ENCODE data around the gene ZNF415. TPM values are rescaled to one million over a fixed set of nuclear protein-coding genes. Genes with fewer than 3 reads are reported as not detected.
"Not testable (repeated sequence)": the region's sequence is repeated elsewhere in the genome, so short reads cannot be mapped to it uniquely, and the experiment has no call there.

The ZNF415 gene
- total RNA-seq, 1 donor from 2014 or later = 12.7 TPM

DNA sequence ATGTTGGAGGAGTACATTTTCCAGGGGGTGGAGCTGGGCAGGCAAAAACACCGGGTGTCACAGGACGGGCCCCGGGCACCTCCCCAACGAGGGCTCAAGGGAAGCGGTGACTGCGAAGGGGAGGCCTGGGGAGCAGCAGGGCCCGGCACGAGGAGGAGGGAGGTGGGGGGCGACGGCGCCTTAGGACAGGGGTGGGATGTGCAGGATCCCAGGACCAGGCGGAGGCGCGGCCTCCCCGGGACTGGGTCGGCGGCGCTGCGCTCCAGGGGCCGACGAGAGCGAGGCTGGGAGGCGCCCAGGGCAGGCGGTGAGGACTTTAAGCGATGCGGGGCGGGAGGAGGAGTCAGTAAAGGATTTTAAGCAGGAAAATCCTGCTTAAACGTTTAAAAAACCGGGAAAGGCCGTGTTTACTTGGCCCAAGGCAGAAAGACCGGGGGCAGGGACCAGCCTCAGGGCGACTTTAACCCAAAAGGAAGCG is 29.9 kb downstream of the ZNF415 start:
- no peak for DNase-seq (ENCODE audit: low spot score)

DNA sequence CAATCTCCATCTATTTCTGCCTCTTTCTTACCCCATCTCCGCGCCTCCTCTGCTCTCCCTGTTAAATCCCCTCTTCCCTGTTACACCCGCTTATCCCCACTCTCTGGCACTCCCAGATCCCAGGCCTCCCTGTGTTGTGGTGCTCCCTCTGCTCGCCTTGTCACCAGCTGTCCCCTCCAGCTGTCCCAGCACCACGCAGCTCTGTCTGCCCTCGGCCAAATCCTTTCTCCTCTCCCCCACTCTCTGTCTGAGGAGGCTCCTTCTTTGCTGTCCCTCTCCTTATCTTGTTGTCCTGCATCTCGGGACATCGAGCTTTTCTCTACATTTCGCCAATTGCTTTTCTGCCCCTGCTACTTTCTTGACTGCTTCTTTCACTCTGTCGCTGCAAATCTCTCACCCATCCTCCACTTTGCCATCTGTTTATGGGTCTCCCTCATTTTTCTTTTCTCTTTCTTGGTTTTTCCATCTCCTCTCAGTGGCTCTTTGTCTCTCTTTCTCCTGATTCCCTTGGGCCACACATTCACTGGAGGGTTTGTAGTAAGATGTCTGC is 30.4 kb downstream of the ZNF415 start:
- no peak for DNase-seq (ENCODE audit: low spot score)

DNA sequence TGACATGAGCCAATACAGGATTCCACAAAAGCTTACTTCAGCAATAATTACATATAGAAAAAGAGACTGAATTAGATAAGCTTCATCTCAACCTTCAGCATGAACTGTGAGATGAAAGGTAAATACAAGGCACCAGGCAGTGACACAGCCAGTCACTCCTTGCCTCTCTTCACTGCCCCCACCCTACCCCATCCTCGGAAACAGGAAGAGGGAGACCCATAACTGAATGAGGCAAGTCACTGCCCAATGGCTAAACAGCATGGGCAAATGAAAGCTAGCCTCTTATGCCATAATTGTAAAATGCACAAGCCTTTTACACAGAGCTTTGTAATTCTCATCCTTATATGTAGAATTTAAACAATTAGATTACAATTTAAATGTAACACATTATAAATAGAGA is 31.2 kb downstream of the ZNF415 start:
- DNase-seq (ENCODE audit: low spot score) = no peak

DNA sequence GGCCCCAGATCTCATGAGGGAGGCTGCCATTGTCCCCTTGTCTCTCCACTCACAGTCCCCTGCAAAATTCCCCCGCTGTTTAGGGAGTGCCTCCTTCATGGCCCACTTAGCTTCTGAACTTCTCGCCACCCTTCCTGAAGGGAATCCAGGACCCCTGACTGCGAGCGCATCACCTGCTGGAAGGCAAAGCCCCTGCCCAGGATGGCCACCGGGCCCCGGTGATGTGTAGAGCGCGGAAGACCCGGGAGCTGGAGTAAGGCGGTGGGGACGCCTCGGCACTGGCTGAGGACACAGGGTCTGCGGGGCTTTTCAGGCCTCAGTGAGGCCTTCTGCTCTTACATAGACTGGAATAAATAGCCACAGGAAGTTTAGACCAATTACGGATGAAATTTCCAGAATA is 34.1 kb downstream of the ZNF415 start:
- DNase-seq (ENCODE audit: low spot score) = not testable (repeated sequence)

DNA sequence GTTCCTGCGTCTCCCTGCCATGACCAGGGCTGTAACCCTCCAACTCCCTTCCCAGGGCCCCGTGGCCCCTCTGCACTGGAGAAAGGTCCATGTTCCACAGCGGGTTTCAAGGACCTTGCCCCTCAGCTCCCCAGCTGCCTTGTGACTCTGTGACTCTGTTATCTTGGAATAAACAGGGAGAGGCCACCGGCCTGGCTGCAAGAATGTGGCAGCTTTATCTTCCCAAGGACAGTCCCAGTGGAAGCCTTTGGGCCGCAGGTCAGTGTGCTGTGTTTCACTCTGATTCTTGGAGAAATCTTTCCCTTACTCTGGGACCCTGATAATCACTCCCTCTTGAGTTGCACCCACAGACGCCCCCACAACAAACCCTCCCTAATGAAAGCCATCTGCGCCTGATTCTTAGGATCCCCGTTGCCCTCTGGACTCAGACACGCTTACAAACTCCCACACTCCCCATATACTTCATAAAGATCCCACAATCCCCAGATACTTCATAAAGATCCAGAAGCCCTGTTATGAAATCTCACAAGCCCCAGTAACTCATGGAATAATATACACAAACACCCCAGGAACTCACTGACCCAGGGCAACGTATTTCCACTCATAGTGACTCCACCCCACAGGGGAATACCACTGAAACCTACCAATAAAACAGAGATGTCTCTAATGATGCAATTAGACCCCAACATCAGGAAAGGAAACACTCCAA is 35.6 kb downstream of the ZNF415 start:
- not testable (repeated sequence) for DNase-seq (ENCODE audit: low spot score)

DNA sequence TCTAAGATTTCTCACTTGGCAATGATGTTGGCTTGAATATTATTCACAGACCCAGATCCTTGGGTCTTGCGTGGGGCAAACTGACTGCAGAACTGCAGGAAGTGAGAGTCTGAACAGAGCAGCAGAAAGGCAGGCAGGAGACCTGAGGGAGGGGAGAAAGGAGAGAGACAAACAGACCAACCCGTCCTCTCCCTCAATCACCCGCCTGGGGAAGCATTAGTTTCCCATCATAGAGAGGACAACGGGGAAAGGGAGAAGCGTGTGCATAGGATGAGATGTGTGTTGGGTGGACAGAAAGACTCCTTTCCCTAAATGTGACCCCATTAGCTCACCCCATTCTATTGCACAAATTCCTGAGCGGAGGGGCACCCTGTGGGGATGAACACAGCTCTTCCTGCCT is 36.1 kb downstream of the ZNF415 start:
- DNase-seq (ENCODE audit: low spot score) = not testable (repeated sequence)

DNA sequence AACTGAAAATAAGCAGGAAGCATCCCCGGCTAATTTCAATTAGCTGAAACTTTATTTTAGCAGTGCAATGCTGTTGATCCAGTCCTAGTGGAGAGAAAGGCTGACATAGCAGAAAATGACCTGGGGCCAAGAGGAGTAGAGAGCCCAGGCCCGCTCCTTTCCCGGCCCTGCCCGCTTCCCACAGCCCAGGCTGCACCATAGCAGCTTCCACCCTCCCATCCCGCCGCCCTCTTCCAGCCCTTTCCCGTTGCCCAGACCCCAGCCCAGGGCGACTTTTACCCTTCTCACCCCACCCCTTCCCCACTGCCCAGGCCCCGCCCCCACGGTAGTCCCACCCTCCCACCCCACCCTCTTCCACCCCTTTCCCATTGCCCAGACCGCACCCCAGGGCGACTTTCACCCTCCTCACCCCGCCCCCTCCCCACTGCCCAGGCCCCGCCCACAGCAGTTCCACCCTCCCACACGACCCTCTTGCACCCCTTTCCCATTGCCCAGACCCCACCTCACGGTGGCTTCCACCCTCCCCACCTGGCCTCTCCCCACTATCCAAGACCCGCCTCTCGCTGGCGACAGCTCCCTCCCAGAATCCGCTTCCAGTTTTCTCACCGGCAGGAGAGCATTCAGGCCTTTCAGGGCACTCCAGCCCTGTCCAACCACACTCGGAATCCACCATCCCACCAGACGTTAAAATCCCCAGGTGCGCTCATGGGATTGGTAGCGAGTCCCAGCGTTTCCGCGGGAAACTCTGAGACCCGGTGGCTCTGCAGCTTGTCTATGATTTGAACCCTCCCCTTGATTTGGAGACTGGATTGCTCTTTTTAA is 37.7 kb downstream of the ZNF415 start:
- DNase-seq (ENCODE audit: low spot score) = no peak

DNA sequence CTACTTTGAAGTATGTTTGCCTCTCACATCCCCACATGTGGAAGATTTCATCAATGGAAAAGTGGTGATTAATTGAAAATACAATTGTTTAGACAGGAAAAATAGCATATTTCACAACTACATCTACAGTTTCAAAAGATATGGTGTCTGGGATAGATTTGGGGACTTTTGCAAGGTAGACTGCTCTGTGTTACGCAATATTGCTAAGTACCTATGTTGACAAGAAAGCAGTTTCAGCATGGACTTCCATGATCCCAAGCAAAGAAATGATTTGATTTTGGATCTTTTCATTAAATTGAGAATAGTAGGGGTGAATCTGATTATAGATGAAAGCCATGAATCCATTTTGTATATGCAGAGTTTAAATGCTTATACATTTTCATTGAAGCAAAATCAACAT is 40.0 kb downstream of the ZNF415 start:
- no peak for DNase-seq (ENCODE audit: low spot score)

DNA sequence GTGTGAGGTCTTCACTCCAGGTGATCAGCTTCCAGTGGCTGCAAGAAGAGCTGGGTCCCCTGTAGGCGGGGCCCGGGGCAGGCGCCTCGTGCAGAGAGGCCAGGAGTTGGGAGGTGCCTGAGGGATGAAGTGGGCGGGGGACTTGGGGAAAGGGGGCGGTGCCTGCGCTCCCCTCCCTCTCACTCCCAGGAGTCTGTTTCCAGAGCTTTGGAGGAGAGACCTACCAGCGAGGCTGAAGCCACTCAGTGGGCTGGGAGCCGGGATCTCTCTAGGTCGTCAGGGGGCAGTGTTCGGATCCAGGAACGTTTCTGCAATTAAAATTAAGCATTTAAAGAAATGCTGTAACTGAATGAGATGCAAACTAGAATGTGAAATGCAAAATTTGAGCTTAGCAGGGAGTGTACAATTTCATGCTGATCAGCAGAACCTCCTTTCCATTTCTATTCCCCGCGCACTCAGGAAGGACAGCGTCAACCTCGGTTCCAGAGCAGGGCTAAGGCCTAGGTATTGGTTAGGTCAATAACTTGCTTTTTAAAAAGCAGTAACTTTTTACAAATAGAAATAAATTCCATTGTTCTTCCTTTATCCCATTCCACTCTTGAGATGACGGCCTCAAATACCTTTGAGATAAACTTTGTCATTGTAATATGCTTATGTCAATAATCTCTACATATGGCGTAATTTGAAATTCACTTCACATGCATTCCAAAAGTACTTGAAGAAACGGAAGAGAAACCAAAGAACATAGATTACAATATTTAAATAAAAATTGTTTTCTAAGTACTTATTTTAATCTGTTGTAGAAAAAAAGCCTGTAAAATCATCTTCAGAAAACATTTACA is 41.1 kb downstream of the ZNF415 start:
- DNase-seq (ENCODE audit: low spot score) = no peak

DNA sequence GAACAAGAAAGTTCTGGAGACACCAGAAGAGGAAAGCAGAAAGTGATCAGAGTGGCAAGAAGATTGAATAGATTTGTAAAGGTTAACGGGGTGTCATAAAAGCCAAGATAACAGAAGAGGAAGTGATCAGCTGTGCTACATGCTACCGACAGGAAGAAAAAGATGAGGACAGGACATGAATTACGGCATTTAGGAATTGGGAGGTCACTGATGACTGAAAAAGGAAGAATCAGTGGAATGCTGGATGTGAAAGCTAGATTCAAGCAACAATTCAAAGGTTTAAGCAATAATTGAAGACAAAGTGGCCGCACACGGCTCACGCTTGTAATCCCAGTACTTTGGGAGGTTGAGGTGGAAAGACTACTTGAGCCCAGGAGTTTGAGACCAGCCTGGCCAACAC is 44.6 kb downstream of the ZNF415 start:
- DNase-seq (ENCODE audit: low spot score) = no peak

DNA sequence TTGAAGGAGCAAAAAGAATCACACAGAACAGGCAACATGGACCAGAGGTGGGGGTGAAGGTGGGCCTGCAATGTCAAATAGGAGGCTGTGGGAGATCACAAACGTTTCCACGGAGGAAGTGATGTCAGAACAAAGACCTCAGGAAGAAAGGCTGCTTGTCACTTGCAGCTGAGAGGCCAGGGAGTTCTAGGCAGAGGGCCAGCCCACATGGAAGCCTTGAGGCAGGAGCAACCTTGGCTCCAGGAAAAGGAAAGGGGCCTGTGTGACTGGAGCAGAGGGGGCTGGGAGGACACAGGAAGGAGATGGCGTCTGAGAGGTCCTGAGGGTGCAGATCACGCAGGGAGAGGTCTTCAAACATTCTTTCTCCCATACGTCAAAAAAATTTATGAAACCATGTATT is 45.8 kb downstream of the ZNF415 start:
- no peak for DNase-seq (ENCODE audit: low spot score)

DNA sequence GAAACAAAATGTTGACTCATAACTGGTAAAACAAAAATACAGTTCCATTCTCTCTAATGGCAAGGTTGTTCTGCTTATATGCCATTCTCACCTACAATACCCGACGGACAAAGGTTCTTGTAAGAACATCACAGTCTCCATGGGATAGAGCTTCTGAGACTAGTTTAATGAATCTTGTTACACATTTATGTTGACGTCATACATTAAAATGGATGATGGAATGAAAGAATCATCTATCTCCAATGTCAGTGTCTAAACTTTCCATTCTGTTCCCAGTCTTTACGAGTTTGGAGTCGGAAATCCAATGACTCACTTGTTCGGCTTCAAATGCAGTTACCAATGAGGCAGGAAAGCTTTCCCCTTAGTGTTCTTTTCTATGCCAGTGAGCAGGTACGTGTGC is 47.2 kb downstream of the ZNF415 start:
- no peak for DNase-seq (ENCODE audit: low spot score)

DNA sequence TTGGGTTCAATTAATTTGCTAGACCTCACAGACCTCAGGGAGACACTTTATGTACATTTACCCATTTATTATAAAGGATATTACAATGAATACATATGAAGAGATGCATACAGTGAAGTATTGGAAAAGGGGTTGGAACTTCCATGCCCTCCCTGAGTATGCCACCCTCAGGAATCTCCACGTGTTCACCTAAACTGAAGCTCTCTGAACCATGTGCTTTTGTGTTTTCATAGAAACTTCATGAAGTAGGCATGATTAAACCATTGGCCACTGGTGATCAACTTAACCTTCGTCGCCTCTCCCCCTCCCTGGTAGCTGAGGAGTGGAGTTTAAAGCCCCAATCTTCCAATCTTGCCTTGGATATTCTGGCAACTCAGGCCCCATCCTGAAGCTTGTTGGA is 49.8 kb downstream of the ZNF415 start:
- no peak for DNase-seq (ENCODE audit: low spot score)

DNA sequence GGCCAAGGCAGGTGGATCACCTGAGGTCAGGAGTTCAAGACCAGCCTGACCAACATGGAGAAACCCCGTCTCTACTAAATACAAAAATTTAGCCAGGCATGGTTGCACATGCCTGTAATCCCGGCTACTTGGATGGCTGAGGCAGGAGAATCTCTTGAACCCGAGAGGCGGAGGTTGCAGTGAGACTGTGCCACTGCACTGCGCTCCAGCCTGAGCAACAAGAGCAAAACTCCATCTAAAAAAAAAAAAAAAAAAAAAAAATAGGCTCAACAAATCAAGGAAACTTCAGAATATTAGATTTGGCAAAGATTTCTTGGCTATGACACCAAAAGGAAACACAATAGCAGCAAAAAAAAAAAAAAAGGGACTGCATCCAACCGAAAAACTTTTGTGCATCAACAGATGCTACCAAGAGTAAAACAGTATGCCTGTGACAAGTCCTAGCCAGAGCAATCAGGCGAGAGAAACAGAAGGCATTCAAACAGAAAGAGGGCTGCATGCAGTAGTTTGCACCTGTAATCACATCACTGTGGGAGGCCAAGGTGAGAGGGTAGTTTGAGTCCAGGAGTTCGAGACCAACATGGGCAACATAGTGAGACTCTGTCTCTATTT is 53.3 kb downstream of the ZNF415 start:
- peak; percentile 35 for DNase-seq (ENCODE audit: low spot score)

DNA sequence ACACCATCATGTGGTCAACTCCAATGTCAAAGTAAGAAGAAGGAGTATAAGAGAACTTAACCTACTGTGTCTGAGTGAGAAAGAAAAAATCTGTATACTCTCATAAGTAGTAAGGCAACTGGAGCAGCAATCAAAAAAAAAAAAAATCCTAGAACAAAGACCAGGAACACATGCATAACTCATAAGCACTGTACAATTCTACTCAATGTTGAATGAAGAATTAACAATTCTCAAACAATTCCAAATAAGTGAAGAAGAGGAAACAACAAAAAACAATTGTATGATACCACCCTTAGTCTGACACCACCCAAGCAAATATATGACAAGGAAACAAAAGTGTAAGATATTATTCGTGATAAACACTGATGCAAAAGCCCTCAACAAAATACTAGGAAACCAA is 54.0 kb downstream of the ZNF415 start:
- DNase-seq (ENCODE audit: low spot score) = no peak

DNA sequence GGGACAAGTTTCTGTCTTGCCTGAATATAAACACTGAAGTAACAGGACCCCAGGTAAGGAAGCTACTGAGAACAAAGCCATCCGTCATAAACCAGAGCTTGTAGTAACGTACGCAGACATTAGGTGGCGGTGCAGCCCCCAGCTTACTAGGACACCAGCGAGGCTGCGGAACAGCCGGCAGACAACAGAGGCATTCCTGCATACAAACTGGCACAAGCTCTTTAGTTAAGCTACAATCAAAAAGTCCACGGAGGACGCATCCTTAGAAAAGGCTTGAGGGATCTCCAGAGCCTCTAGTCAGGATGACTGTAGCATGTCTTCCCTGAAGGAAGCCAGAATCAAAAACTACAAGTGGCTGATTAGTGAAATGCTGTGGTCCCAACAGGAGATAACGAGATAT is 55.7 kb downstream of the ZNF415 start:
- DNase-seq (ENCODE audit: low spot score) = no peak

DNA sequence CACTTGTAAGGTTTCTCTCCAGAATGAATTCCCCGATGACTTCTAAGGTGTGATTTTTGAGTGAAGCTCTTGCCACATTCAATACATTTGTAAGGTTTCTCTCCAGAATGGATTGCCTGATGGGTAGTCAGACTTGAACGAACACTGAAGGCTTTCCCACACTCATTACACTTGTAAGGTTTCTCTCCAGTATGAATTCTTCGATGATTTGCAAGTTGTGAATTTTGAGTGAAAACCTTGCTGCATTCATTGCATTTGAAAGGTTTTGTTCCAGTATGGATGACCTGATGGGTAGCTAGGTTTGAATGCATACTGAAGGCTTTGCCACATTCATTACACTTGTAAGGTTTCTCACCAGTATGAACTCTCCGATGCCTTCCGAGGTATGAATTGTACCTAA is 63.9 kb downstream of the ZNF415 start:
- no peak for DNase-seq (ENCODE audit: low spot score)

DNA sequence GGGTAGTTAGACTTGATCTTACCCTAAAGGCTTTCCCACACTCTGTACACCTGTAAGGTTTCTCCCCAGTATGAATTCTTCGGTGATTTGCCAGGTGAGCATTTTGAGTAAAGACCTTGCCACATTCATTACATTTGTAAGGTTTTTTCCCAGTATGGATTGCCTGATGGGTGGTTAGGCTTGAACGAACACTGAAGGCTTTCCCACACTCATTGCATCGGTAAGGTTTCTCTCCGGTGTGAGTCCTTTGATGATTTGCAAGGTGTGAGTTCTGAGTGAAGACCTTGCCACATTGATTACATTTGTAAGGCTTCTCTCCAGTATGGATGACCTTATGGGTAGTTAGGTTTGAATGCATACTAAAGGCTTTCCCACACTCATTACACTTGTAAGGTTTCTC is 64.5 kb downstream of the ZNF415 start:
- DNase-seq (ENCODE audit: low spot score) = no peak

DNA sequence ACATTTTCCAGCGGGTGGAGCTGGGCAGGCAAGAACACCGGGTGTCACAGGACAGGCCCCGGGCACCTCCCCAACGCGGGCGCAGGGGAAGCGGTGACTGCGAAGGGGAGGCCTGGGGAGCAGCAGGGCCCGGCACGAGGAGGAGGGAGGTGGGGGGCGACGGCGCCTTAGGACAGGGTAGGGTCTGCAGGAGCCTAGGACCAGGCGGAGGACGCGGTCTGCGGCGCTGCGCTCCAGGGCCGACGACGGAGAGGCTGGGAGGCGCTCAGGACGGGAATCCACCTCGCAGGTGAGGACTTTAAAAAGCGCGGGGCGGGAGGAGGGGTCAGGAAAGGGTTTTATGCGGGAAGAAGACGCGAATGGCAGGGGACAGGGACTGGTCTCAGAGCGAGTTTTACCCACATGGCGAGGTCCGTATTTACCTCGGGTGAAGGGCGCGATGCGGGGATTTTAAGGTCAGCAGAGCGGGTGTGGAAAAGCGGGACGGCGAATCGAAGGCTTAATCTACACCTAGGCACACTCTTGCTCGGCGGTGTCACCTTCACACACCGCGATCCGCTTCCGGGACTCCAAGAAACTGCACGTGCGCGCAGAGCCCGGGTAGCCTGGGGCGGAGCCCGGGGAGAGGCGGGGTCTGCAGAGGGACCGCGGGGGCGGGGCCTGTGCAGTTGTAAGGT is 74.7 kb downstream of the ZNF415 start:
- no peak for DNase-seq (ENCODE audit: low spot score)

All from mesenteric fat pad (tissue), 1 donor.